Activated CD4-positive, alpha-beta T cell treated with anti-CD3 and anti-CD28 coated beads, Interleukin-2, amount 50 U/mL, for 1 hour (primary cell): ENCODE data around the gene H6PD.

Experiments used
- DNase-seq: peaks from one replicate; pipeline ENCODE4 v3.0.0-alpha.2; 2020

Gene H6PD

DNA sequence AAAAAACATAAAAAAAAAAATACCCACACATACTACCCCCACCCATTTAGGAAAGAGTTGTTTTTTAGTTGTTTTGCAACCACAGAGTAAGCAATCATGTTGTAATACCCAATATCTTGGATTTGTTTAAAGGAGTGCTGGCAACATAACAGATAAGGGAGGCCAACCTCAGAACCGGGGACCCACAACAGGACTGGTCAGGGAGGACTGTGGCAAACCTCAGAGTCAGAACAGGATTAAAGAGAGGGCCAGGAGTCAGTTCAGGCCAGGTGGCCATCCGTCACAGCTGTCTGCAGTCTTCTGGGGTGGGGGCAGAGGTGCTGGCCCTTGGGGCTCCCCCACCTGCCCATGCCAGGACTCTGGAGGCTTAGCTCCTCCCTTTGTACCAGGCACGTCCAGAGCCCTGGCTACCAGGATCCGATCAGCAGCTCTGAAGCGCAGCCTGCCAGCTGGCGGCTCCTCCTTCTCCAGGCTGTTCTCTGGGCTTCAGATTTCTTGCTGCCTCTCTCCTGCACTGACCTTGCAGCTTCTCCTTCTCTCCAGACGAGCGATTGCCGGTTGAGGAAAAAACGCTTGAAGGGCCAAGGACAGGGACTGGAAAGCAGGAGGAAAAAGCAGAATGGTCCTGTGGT lies 7.9 kb downstream of the H6PD start:
- DNase-seq, result no peak

GRCh38 chr1:9243066-9243739 lies 8.6 kb downstream of the H6PD start:
- no peak for DNase-seq

GRCh38 chr1:9244501-9245229 lies 10.1 kb downstream of the H6PD start:
- no peak for DNase-seq

GRCh38 chr1:9245230-9245619 lies 10.7 kb downstream of the H6PD start:
- DNase-seq, result no peak

DNA sequence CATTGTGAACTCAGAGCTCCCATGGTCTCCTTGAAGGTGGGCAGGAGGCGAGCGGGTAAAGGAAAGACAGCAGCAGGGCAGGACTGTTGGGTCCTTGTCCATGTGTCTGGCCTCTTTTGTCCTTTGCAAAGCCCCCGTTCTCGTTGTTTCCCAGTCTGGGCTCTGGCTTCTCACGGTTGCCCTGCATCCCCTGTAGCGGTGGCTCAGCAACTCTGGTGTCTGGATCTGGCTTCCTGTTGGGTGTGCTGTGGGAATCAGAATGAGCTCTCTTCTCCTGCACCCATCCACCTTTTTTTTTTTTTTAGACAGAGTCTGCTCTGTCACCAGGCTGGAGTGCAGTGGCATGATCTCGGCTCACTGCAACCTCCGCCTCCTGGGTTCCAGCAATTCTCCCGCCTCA lies 11.1 kb downstream of the H6PD start:
- DNase-seq, result no peak

DNA sequence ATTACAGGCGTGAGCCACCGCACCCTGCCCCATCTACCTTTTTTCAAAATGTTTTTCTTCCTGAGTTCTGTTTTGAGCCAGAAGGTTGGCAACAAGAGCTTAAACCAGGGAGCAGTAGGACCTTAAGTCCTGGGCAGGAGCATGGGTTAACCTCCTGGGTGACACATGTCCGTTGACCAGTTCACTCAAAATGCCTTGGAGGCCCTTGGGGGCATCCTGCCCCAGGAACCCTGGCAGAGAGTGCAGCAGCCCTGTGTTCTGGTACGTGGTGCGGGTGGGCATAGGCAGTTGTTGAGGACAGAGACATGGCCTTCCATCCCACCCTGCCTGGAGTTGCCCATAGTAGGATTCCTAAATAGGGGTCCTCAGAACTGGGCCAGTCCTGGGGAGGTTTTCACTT lies 11.6 kb downstream of the H6PD start:
- DNase-seq, result no peak

DNA sequence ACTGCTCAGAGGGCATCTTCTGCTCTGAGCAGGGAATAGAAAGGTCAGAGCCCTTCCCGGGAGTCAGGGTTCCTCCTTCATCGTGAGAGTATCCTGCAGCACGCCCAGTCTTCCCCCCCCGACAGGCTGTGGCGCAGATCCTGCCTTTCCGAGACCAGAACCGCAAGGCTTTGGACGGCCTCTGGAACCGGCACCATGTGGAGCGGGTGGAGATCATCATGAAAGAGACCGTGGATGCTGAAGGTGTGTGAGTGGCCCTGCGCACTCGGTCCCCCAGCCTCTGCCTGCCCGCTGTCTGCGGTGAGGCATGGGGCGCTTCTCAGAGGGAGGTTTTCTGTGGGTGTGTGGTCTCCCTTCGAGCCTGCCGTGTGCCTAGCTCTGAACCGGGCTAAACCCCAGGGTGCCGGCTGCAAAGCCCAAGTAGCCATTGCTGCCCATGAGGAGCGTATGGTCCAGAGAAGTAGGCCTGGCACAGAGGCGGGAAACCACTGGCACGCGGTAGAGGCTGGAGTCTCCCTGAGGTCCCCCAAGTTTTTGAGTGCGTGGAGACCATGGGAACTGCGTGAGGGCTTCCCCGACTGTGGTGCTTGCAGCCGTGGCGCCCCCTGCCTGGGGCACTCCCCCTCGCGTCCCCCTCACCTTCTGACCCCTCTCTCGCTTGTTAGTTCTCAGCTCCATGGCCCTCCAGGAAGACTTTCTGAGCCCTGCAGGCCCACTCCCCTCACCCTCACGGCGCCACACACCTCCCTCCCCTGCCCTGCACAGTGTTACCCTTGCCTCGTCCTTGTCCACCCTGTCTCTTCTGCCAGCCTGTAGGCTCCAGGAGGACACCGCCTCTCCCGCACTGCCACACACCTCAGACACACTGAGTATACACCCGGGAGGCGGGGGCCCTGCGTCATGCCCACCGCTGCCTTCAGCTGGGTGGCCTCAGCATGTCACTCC lies 12.5 kb downstream of the H6PD start:
- no peak for DNase-seq

GRCh38 chr1:9247894-9248293 lies 13.3 kb downstream of the H6PD start:
- no peak for DNase-seq

- no peak for DNase-seq
Observed at GRCh38 chr1:9248341-9249262, 14.0 kb downstream of the H6PD start.

- no peak for DNase-seq
Observed at GRCh38 chr1:9249263-9249533, 14.6 kb downstream of the H6PD start.

DNA sequence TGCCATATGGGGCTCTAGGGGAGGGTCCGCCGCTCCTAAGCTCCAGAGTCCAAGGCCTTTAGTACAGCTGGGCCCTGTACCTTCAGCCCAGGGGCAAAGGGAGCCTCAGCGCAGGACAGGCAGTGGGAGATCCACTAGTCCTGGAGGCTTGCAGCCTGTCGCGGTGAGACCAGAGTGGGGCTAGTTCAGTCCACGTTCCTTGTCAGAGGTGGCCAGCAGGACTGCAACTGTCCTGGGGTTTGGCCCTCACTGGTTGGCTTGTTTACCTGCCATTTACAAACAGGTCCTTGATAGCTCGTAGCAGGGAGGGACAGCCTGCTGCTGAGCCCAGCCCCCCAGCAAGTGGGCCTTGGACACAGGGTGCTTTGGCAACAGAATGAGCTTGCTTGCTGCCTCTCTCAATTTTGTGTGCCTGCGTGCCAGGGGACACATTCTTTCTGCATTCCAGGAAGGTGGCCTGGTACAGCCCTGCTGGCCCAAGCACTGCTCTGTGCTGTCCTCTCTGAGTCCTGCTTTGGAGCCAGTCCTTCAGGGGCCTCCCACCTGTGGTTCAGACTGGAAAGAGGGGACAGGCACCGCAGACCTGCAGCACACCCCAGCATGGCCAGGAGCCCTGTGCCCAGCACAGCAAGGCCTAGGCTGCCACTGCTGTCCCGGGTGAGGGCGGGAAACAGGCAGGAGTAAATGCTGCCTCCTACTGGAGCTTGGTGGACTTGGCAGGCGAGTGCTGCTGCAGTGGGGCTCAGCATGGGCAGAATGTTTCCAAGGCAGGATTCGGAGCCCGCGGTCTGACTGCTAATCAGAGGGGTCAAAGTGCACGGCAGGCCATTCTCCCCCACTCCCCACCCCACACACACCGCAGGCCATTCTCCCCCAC lies 15.2 kb downstream of the H6PD start:
- DNase-seq, result peak; percentile 10

GRCh38 chr1:9250411-9251381 lies 16.1 kb downstream of the H6PD start:
- DNase-seq, result no peak

GRCh38 chr1:9251501-9251900 lies 16.9 kb downstream of the H6PD start:
- no peak for DNase-seq

DNA sequence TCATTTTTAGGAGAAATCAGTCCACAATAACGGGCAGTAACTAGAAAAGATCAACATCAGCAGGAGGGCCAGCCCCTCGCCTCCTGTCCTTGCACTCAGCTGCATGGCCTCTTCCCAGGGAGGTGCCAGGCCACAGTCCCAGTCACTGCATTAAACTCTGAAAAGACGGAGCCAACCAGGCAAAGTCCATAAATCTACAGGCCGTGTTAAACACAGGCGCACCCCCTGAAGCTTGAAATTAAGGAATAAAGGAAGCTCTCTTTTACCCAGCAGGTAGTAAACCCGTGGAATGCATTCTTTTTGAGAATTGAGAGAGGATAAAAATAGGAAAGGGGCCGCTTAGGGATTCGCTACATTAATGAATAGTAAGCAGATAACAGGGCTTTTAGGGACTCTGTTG lies 18.4 kb downstream of the H6PD start:
- no peak for DNase-seq

DNA sequence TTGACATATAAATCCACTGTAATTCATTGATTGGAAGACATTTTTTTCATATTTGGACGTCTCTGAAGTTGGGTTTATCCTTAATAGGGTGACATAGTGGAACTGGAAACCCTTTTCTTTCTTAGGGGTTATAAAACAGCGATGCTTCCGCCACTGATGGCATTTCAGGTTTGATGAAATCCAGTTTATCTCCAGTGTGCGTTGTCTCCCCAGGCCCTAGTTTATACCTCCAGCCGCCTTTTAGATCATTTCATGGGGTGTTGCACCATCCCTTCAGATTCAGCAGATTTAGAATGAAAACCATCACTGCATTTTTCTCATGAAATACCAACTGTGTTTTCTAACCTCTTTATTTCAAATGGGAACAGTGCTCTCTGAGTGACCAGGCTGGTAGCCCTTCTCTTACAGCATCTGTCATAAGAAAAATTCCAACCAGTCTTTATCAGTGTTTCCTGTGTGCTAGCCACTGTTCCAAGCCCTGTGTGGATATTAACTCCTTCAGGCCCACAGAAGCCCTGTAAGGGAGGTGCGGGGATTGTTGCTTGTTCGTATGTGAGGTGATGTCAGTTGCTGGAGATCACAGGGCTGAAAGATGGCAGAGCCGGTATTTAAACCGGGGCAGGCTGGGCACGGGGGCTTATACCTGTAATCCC lies 19.0 kb downstream of the H6PD start:
- no peak for DNase-seq

DNA sequence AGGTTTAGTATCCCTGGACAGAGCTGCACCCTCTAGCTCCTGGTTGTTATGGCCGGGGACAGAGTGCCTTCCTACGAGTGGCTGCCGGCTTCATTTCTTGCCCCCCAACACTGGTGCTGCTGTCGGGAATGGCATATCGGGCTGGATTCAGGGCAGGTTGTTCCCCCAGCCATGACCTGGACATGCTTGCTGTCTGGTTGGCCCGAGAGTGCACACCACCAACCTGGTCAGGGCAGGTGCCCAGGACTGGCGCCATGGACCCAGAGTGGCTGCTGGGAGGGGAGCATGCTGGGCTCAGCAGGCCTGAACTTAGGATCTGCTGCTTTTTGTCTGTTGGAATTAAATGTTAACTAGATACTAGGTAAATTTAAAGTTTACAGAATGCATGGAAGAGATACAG lies 21.8 kb downstream of the H6PD start:
- no peak for DNase-seq

- no peak for DNase-seq
Observed at GRCh38 chr1:9257851-9258250, 23.3 kb downstream of the H6PD start.

DNA sequence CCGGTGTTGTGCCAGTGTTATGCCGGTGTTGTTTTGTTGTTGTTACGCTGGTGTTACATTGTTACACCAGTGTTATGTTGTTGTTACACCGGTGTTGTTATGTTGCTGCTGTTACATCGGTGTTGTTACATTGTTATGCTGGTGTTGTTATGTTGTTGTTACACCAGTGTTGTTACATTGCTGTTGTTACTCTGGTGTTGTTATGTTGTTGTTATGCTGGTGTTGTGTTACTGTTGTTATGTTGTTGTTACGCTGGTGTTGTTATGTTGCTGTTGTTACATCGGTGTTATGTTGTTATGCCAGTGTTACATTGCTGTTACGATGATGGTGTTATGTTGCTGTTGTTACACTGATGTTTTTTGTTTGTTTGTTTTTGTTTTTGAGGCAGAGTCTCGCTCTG lies 24.1 kb downstream of the H6PD start:
- no peak for DNase-seq

DNA sequence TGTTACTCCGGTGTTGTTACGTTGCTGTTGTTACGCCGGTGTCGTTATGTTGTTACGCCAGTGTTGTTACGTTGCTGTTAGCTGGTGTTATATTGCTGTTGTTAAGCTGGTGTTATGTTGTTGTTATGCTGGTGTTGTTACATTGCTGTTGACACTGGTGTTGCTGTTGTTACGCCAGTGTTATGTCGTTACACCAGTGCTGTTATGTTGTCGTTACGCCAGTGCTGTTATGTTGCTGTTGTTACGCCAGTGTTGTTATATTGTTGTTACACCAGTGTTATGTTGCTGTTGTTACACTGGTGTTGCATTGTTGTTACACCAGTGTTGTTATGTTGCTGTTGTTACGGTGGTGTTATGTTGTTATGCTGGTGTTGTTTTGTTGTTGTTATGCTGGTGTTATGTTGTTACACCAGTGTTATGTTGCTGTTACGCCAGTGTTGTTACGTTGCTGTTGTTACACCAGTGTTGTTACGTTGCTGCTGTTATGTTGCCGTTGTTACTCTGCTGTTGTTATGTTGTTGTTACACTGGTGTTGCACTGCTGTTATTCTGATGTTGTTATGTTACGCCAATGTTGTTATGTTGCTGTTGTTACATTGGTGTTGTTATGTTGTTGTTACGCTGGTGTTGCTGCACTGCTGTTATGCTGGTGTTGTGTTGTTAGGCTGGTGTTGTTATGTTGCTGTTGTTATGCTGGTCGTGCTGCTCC lies 25.6 kb downstream of the H6PD start:
- DNase-seq, result no peak
